ENCODE measurements around the gene CA5A.
"Not testable (repeated sequence)": the region's sequence is repeated elsewhere in the genome, so short reads cannot be mapped to it uniquely, and the experiment has no call there.

Gene CA5A

GRCh38 chr16:87936375-87937230, at the start of gene CA5A:
Gene CA5A, minus strand, starts transcription at chr16:87936529. Its CDS starts 79 bp downstream, at chr16:87936450.
- H3K27me3 ChIP-seq (ENCODE audit: control insufficient read depth in 1 of 2, insufficient read depth in 2 of 2, low read length in 2 of 2) = no peaks in the 10 kb centered on the region
- no peak within 1 kb of the TSS for H3K9ac ChIP-seq (ENCODE audit: low read depth in 1 of 2, low read length in 2 of 2)
- no peaks in the 10 kb centered on the region for H3K4me1 ChIP-seq (ENCODE audit: control insufficient read depth in 1 of 2, insufficient read depth in 2 of 2, low read length in 2 of 2)
- no peak within 1 kb of the TSS for H3K27ac ChIP-seq (ENCODE audit: low read depth, low read length)
- H3K9me3 ChIP-seq (ENCODE audit: control insufficient read depth in 1 of 2, low read length in 2 of 2) = no peaks in the 10 kb centered on the region
- H3K4me3 ChIP-seq (ENCODE audit: low read depth in 1 of 2, low read length in 2 of 2) = no peak within 1 kb of the TSS
- no peaks in the 10 kb centered on the region for H3K36me3 ChIP-seq (ENCODE audit: control insufficient read depth in 1 of 2, insufficient read depth in 2 of 2, low read length in 2 of 2)

- not testable (repeated sequence) for H3K9ac ChIP-seq (ENCODE audit: low read depth in 1 of 2, low read length in 2 of 2); H3K4me3 ChIP-seq (ENCODE audit: low read depth in 1 of 2, low read length in 2 of 2); H3K4me1 ChIP-seq (ENCODE audit: control insufficient read depth in 1 of 2, insufficient read depth in 2 of 2, low read length in 2 of 2); H3K9me3 ChIP-seq (ENCODE audit: control insufficient read depth in 1 of 2, low read length in 2 of 2); H3K27ac ChIP-seq (ENCODE audit: low read depth, low read length); H3K27me3 ChIP-seq (ENCODE audit: control insufficient read depth in 1 of 2, insufficient read depth in 2 of 2, low read length in 2 of 2)
- peaks cover 0 to 28% of the 10 kb centered on the region in 2 donors for H3K36me3 ChIP-seq (ENCODE audit: control insufficient read depth in 1 of 2, insufficient read depth in 2 of 2, low read length in 2 of 2)
Measured at GRCh38 chr16:87985493-87985892, 49.2 kb upstream of the CA5A start.

GRCh38 chr16:87984632-87985267, 48.4 kb upstream of the CA5A start:
- Histone ChIP-seq H3K27me3 (ENCODE audit: control insufficient read depth in 1 of 2, insufficient read depth in 2 of 2, low read length in 2 of 2) (no peaks in the 10 kb centered on the region), H3K27ac (ENCODE audit: low read depth, low read length) (no peak overlapping the region), H3K36me3 (ENCODE audit: control insufficient read depth in 1 of 2, insufficient read depth in 2 of 2, low read length in 2 of 2) (peaks cover 0 to 28% of the 10 kb centered on the region in 2 donors), H3K4me3 (ENCODE audit: low read depth in 1 of 2, low read length in 2 of 2) (no peak overlapping the region), H3K9me3 (ENCODE audit: control insufficient read depth in 1 of 2, low read length in 2 of 2) (no peaks in the 10 kb centered on the region), H3K4me1 (ENCODE audit: control insufficient read depth in 1 of 2, insufficient read depth in 2 of 2, low read length in 2 of 2) (no peaks in the 10 kb centered on the region), H3K9ac (ENCODE audit: low read depth in 1 of 2, low read length in 2 of 2) (no peak overlapping the region)

GRCh38 chr16:87984180-87984579, 47.9 kb upstream of the CA5A start:
- not testable (repeated sequence) for H3K4me1 ChIP-seq (ENCODE audit: control insufficient read depth in 1 of 2, insufficient read depth in 2 of 2, low read length in 2 of 2); H3K27ac ChIP-seq (ENCODE audit: low read depth, low read length); H3K9me3 ChIP-seq (ENCODE audit: control insufficient read depth in 1 of 2, low read length in 2 of 2); H3K27me3 ChIP-seq (ENCODE audit: control insufficient read depth in 1 of 2, insufficient read depth in 2 of 2, low read length in 2 of 2); H3K9ac ChIP-seq (ENCODE audit: low read depth in 1 of 2, low read length in 2 of 2); H3K4me3 ChIP-seq (ENCODE audit: low read depth in 1 of 2, low read length in 2 of 2)
- peaks cover 0 to 29% of the 10 kb centered on the region in 2 donors for H3K36me3 ChIP-seq (ENCODE audit: control insufficient read depth in 1 of 2, insufficient read depth in 2 of 2, low read length in 2 of 2)

GRCh38 chr16:87983737-87984097, 47.4 kb upstream of the CA5A start:
- not testable (repeated sequence) for H3K4me3 ChIP-seq (ENCODE audit: low read depth in 1 of 2, low read length in 2 of 2); H3K9me3 ChIP-seq (ENCODE audit: control insufficient read depth in 1 of 2, low read length in 2 of 2); H3K27me3 ChIP-seq (ENCODE audit: control insufficient read depth in 1 of 2, insufficient read depth in 2 of 2, low read length in 2 of 2); H3K4me1 ChIP-seq (ENCODE audit: control insufficient read depth in 1 of 2, insufficient read depth in 2 of 2, low read length in 2 of 2); H3K27ac ChIP-seq (ENCODE audit: low read depth, low read length); H3K9ac ChIP-seq (ENCODE audit: low read depth in 1 of 2, low read length in 2 of 2)
- H3K36me3 ChIP-seq (ENCODE audit: control insufficient read depth in 1 of 2, insufficient read depth in 2 of 2, low read length in 2 of 2) = peaks cover 0 to 32% of the 10 kb centered on the region in 2 donors

- not testable (repeated sequence) for H3K4me1 ChIP-seq (ENCODE audit: control insufficient read depth in 1 of 2, insufficient read depth in 2 of 2, low read length in 2 of 2); H3K9ac ChIP-seq (ENCODE audit: low read depth in 1 of 2, low read length in 2 of 2); H3K27me3 ChIP-seq (ENCODE audit: control insufficient read depth in 1 of 2, insufficient read depth in 2 of 2, low read length in 2 of 2); H3K27ac ChIP-seq (ENCODE audit: low read depth, low read length); H3K4me3 ChIP-seq (ENCODE audit: low read depth in 1 of 2, low read length in 2 of 2); H3K9me3 ChIP-seq (ENCODE audit: control insufficient read depth in 1 of 2, low read length in 2 of 2)
- H3K36me3 ChIP-seq (ENCODE audit: control insufficient read depth in 1 of 2, insufficient read depth in 2 of 2, low read length in 2 of 2) = peaks cover 0 to 32% of the 10 kb centered on the region in 2 donors
Measured at GRCh38 chr16:87983072-87983736, 46.9 kb upstream of the CA5A start.

- H3K27ac ChIP-seq (ENCODE audit: low read depth, low read length) = no peak overlapping the region
- no peaks in the 10 kb centered on the region for H3K9me3 ChIP-seq (ENCODE audit: control insufficient read depth in 1 of 2, low read length in 2 of 2)
- peaks cover 0 to 32% of the 10 kb centered on the region in 2 donors for H3K36me3 ChIP-seq (ENCODE audit: control insufficient read depth in 1 of 2, insufficient read depth in 2 of 2, low read length in 2 of 2)
- H3K4me3 ChIP-seq (ENCODE audit: low read depth in 1 of 2, low read length in 2 of 2) = no peak overlapping the region
- no peaks in the 10 kb centered on the region for H3K4me1 ChIP-seq (ENCODE audit: control insufficient read depth in 1 of 2, insufficient read depth in 2 of 2, low read length in 2 of 2)
- no peak overlapping the region for H3K9ac ChIP-seq (ENCODE audit: low read depth in 1 of 2, low read length in 2 of 2)
- no peaks in the 10 kb centered on the region for H3K27me3 ChIP-seq (ENCODE audit: control insufficient read depth in 1 of 2, insufficient read depth in 2 of 2, low read length in 2 of 2)
Measured at GRCh38 chr16:87982581-87983041, 46.3 kb upstream of the CA5A start.

- peaks cover 0 to 32% of the 10 kb centered on the region in 2 donors for H3K36me3 ChIP-seq (ENCODE audit: control insufficient read depth in 1 of 2, insufficient read depth in 2 of 2, low read length in 2 of 2)
- not testable (repeated sequence) for H3K4me3 ChIP-seq (ENCODE audit: low read depth in 1 of 2, low read length in 2 of 2); H3K27ac ChIP-seq (ENCODE audit: low read depth, low read length); H3K4me1 ChIP-seq (ENCODE audit: control insufficient read depth in 1 of 2, insufficient read depth in 2 of 2, low read length in 2 of 2); H3K9ac ChIP-seq (ENCODE audit: low read depth in 1 of 2, low read length in 2 of 2); H3K9me3 ChIP-seq (ENCODE audit: control insufficient read depth in 1 of 2, low read length in 2 of 2); H3K27me3 ChIP-seq (ENCODE audit: control insufficient read depth in 1 of 2, insufficient read depth in 2 of 2, low read length in 2 of 2)
Measured at GRCh38 chr16:87981376-87981775, 45.0 kb upstream of the CA5A start.

- peaks cover 0 to 33% of the 10 kb centered on the region in 2 donors for H3K36me3 ChIP-seq (ENCODE audit: control insufficient read depth in 1 of 2, insufficient read depth in 2 of 2, low read length in 2 of 2)
- H3K4me1 ChIP-seq (ENCODE audit: control insufficient read depth in 1 of 2, insufficient read depth in 2 of 2, low read length in 2 of 2); H3K27ac ChIP-seq (ENCODE audit: low read depth, low read length); H3K4me3 ChIP-seq (ENCODE audit: low read depth in 1 of 2, low read length in 2 of 2); H3K27me3 ChIP-seq (ENCODE audit: control insufficient read depth in 1 of 2, insufficient read depth in 2 of 2, low read length in 2 of 2); H3K9ac ChIP-seq (ENCODE audit: low read depth in 1 of 2, low read length in 2 of 2); H3K9me3 ChIP-seq (ENCODE audit: control insufficient read depth in 1 of 2, low read length in 2 of 2): not testable (repeated sequence)
Measured at GRCh38 chr16:87979911-87980630, 43.7 kb upstream of the CA5A start.
